ENCODE results near the gene PRDM10.

The PRDM10 gene

DNA sequence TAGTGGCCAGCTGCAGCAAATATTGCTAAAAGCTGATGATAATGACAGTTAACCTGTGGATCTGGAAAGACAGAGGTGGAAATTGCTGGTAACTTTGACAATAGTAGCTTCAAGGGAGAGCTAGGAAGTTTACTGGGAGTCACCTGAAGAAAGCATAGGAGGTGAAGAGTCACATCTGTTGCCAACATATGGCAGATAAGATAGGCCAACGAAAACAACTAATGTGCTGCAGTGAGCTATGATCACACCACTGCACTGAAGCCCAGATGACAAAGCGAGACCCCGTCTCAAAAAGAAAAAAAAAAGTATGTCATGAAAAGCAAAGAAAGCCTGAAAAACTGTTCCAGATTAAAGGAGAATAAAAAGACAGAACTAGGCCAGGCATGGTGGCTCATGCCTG lies 4.3 kb upstream of the PRDM10 start:
- DNase-seq (ENCODE audit: low read depth), result no peak

GRCh38 chr11:130003717-130004001 lies 1.0 kb upstream of the PRDM10 start:
- DNase-seq (ENCODE audit: low read depth), result no peak

GRCh38 chr11:130002846-130003716 lies 446 bp upstream of the PRDM10 start:
- DNase-seq (ENCODE audit: low read depth), result peak; percentile 52

DNA sequence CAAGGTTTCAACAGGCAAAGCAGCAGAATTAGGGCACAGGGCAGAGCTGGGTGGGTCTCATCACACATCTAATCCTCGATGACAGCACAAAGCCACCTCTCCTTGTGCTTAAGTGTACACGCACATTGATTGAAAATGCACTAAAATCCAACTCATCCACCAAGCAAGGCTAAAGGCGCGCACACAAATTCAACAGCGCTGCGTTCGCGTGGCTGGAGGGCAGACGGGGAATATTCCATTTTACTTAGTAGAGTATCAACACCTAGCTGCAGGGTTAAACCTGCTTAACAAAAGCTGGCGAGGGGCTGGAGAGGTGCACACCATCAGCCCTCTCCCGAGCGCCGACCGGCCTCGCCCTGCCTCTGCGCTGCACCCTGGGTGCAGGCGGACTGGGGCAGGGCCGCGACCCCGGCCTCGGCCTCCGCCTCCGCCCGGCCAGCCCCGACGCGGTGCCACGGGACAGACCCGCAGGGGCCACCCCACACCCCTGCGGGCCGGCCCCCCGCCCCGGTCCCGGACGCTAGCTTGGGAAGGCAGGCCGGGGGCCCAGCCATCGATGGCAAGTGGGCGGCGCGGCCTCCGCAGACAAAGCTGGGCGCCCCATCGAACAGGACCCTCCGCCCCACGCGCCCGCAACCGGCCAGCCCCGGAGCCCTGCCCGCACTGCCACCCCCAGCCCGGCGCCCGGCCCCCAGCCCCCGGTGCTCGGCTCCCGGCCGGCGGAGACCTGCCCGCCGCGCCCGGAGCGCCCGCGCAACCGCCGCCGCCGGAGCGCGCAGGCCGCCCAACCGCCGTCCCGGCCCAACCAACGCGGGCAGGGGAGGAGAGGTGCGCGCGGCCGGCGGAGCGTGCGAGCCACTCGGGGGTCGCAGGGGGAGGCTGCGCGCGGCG lies 929 bp downstream of the PRDM10 start:
- DNase-seq (ENCODE audit: low read depth), result peak; percentile 1

DNA sequence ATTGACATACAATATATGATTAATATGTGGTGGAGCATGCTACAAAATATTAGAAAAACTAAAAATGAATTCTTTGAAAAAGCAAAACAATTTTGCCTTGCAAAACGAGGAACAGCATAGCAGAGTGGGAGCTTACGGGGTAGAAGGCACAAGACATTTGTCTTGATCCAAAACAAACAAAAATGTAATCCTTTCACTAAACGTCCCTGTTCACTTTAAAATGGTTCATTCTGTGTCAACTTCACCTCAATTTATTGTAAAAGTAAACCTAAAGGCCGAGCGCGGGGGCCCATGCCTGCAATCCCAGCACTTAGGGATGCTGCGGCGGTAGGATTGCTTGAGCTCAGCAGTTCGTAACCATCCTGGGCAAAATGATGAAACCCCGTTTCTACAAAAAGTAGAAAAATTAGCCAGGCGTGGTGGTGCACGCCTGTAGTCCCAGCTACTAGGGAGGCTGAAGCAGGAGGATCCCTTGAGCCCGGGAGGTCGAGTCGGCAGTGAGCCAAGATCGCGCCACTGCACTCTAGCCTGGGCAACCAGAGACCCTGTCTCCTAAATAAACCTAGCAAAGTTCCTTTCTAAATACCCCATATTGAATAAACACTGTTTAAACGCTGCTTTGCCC lies 2.0 kb downstream of the PRDM10 start:
- no peak for DNase-seq (ENCODE audit: low read depth)

DNA sequence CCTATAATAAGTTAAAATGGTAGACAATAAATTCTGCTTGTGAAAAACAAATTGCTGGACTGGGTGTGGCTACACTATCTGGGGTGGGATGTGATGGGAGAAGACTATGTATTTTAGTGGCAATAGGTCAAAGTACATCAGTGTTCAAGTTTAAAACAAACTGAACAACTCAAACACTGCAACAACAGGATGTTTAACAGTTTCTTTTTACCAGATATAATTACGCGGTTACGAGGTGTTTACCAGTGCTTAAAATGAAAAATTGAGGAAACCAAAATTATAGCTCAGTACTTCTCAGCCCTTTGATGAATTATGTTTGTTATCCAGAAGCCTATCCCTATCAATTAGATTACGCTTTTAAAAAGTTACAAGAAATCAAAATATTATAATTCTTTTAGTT lies 3.2 kb downstream of the PRDM10 start:
- DNase-seq (ENCODE audit: low read depth), result no peak

DNA sequence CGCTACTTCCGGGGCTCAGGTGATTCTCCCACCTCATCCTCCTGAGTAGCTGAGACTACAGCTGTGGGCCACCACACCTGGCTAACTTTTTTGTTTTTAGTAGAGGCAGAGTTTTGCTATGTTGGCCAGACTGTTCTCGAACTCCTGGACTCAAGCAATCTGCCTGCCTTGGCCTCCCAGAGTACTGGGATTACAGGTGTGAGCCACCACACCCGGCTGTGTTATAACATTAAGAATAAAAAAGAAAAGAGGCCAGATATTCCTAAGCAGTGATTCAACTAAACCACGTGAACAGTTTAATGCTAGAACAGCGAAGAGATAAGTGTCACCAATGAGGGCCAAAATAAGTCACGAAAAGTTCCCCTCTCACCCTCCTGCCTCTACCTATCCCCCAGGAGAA lies 3.7 kb downstream of the PRDM10 start:
- DNase-seq (ENCODE audit: low read depth), result no peak

DNA sequence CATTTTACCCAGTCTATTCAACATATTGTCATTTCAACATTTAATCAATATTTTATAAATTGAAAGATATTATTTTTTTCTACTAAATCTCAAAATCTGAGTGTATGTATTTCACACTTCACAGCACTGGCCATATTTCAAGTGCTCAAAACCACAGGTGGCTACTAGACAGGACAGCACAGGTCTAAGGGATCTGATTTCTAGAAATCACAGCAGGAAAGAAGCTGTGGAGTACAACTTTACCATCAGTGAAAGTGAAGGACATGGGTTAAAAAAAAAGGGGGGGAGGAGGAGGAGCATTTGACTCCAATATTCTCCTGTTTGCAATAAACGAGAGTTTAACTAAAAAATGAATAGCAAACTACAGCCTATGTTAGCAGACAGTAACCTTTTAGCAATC lies 4.5 kb downstream of the PRDM10 start:
- no peak for DNase-seq (ENCODE audit: low read depth)

- DNase-seq (ENCODE audit: low read depth), result no peak
These were observed 5.1 kb downstream of the PRDM10 start for GRCh38 chr11:129997513-129997912.

DNA sequence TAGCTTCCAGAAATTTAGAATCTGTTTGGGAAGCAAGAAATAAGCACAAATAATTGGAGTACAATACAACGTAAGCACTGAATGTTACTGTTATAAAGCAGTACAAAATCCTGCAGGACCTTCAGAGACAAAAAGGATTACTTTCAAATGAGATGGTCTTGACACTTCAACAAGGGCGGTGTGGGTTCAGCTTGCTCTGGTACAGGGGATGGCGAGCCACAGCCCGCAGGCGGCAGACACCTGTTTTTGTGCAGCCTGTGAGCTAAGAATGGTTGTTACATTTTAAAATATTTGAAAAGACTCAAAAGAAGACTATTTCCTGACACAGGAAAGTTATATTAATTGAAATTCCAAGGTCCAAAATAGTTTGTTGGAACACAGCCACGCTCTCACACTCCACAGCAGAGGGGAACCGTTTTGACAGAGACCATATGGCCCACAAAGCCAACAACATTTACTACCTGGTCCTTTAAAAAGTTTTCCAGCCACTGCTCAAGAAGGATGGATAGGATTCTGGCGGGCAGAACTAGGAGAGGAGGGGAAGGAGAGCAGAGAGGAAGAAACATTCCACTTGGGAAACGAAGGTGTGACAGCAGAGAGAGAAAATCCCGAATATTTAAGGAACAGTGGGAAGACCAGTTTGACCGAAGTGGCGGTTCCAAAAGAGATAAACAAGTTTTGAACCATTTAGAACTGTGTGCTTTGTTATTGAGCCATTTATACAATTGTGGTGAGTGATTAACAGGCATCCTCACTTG lies 6.3 kb downstream of the PRDM10 start:
- DNase-seq (ENCODE audit: low read depth), result no peak

DNA sequence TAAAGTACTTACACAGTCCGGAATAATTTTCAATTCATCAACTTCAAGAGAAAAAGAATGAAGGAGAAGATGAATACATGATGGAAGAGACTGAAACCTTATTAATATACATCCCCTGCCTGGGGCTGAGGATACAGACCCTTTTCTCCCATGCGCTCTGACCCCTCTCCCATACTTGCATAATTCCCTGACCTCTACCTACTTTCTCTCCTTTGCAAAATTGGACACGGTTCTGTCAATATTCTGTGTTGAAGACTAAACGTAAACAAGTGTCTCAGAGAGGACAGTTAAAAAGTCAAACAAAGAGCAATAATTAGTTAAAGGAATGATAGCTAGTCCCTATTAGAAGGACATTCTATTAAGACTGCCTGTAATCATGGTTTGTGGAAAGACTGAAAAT lies 7.5 kb downstream of the PRDM10 start:
- no peak for DNase-seq (ENCODE audit: low read depth)

- DNase-seq (ENCODE audit: low read depth), result no peak
These were observed 10.3 kb downstream of the PRDM10 start for GRCh38 chr11:129992161-129992944.

- no peak for DNase-seq (ENCODE audit: low read depth)
These were observed 13.4 kb downstream of the PRDM10 start for GRCh38 chr11:129989149-129989813.

GRCh38 chr11:129987950-129988349 lies 14.7 kb downstream of the PRDM10 start:
- DNase-seq (ENCODE audit: low read depth), result no peak

DNA sequence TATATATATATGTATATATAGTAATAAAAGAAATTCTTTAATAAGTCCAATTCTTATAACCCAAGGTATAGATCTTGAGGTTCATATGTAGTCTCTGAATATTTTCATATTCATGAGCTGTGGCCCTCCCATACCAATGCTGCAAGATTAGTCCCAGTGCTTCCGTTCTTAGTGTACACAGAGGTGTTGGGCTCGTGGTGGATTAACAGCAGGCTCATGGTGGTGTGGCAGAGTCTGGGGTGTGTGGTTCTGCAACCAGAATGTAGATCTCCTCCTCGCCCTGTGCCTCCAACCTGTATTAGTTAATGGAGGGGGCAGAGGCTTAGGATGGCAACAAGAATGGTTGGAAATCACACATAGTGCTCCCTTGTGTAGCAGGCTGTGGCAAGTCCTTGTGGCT lies 16.8 kb downstream of the PRDM10 start:
- no peak for DNase-seq (ENCODE audit: low read depth)

DNA sequence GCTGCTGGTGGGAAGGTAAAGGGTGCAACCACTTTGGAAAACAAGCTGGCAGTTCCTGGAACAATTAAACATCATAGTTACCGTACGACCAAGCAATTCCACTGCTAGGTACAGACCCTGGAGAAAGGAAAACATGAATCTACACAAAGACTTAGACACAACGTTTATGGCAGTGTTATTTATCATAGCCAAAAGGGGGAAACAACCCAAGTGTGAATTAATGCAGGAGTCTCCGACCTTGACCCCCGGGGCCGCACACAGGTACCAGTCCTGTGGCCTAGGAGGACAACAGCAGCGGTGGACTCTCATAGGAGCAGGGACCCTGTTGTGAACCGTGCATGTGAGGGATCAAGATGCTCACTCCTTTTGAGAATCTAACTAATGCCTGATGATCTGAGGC lies 22.5 kb downstream of the PRDM10 start:
- no peak for DNase-seq (ENCODE audit: low read depth)

GRCh38 chr11:129979046-129979605 lies 23.5 kb downstream of the PRDM10 start:
- DNase-seq (ENCODE audit: low read depth), result no peak

- DNase-seq (ENCODE audit: low read depth), result no peak
These were observed 24.2 kb downstream of the PRDM10 start for GRCh38 chr11:129978447-129978846.

DNA sequence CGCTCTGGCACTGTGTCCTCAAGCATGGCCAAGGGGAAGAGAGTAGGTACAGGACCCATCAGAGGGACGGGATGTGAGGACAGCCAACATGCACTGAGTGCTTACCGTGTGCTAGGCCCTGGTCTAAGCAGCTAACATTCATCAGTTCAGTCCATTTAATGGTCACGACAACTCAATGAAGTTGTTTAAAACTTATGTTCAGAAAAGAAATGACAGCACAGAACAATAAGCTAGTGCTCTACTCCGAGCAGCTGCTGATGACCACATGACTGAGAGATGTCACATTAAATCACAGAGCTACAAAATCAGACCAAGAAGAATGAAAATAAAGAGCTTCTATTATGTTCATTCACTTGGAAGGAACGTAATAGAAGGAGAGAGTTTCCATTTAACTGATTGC lies 26.3 kb downstream of the PRDM10 start:
- DNase-seq (ENCODE audit: low read depth), result no peak

DNA sequence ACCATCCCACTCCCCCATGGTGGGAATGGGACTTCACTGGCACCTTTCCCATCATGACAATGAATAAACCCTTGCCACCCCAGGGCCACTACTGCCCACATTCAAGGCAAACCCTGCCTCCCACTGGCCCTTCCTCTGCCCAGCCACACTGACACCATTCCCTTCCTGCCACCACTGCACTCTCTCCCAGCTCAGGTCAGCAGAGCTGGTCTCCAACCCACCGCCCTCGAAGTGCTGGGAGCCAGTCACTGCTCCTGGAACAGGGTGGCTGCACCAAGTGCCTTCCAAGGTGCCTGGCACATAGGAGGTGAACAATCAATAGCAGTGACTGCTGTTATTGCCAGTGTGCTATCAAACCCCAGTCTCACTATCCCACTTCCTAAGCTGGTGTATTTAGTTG lies 27.1 kb downstream of the PRDM10 start:
- DNase-seq (ENCODE audit: low read depth), result no peak

- no peak for DNase-seq (ENCODE audit: low read depth)
These were observed 28.0 kb downstream of the PRDM10 start for GRCh38 chr11:129974672-129975071.

All from stimulated activated CD8-positive, alpha-beta memory T cell treated with anti-CD3 and anti-CD28 coated beads, Interleukin-15, amount 100 ng/mL, for 24 hours (primary cell).